KBM-7 (cell line): ENCODE measurements around the gene SIGLEC9.
A peak's percentile ranks its signal among the peaks of the same experiment; 100 is the strongest.
"Not testable (repeated sequence)": the region's sequence is repeated elsewhere in the genome, so short reads cannot be mapped to it uniquely, and the experiment has no call there.

Experiments
- DNase-seq: peaks from one replicate; pipeline ENCODE4 v3.0.0-alpha.2; 2015
- in situ Hi-C: fragments of 300-500 bp; cut with MboI; formaldehyde crosslinking; loops from 2 replicates; pipeline ENCODE4 v1.14.3; 2020; ENCODE audit warnings: low sequenced_read_pairs, low pct_unique_long_range_greater_than_20kb, mixed read lengths

SIGLEC9 gene

GRCh38 chr19:51139299-51140014, 14.8 kb downstream of the SIGLEC9 start:
- DNase-seq = peak; percentile 84
- in situ Hi-C loops = no loop called here

DNA sequence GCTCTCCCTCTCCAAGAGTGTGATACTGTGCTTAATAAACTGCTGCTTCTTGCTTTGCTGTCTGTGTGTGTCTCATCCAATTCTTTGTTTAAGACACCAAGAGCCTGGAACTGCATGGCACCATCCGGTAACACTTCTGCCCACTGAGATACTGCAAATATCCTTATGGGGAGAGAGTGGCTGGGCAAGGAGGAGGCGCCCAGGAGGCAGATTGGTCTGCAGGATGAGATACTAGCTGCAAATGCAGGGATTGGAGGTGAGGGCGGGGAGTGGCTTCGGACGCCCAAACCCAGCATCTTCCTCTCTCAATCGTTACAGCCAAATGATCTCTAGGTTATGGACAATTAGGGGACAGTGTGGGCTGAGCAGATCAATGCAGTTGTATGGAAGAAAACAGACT, 15.7 kb downstream of the SIGLEC9 start:
- DNase-seq = no peak
- in situ Hi-C loops = no loop called here

DNA sequence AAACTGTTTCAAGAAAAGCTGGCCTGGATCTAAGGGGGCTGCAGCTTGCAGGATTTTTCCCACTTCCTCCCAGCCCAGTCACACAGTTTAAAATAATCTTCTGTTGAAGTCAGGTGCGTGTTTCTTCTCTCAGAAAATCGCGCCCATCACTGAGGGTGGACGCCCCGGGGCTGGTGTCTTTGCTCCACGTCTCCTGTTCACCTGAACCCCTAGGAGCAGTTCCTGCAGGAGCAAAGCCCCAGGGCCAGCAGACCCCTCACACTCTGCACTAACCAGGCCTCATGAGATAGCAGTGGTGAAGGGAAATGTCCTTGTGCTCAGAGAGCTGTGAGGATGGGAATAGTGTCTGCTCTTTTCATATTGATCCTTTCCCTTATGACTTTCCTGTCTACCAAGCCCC, 16.5 kb downstream of the SIGLEC9 start:
- DNase-seq = no peak
- in situ Hi-C loops = no loop called here

DNA sequence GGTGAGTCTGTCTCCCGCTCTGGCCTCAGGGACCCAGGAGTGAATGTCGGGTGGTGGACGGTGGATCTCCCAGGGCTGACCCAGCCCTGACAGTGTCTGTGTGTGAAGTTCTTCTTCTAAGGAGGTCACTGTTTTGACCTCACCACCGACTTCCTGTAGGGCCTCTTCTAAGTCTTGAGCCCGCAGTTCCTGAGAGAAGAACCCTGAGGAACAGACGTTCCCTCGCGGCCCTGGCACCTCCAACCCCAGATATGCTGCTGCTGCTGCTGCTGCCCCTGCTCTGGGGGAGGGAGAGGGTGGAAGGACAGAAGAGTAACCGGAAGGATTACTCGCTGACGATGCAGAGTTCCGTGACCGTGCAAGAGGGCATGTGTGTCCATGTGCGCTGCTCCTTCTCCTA, 17.4 kb downstream of the SIGLEC9 start, which contains the start of gene SIGLEC7:
SIGLEC7 (plus strand) TSS at position 183 of the 400 bp plus-strand sequence; CDS start at position 252, 69 bp downstream.
- in situ Hi-C loops = no loop called here
- no peak for DNase-seq

DNA sequence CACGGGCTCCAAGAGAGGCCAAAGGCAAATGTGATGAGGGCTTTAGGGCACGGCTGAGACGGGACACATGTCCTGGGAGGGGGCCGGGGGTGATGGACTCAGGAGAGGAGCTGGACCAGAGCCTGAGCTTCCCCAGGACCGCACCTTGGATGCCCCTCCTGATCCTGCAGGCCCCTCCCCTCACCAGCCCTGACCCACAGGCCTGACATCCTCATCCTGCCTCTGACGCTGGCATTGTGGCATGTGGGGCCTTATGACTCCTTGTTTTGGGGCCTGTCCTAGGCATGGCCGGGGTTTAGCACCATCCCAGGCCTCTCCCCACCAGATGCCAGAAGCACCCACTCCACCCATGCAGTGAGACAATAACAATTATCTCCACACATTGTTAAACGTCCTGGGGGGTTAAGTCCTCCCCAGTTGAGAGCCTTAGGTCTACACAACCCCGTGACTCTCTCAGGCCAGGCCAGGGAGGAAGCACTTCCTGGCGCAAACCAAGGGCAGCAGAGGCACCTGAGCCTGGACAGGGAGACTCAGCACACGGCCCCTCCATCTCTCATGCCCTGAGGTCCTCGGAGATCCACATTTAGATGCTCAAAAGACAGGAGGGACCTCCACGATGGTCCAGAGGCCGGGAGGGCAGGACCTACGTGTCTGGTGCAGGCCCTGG, 18.2 kb downstream of the SIGLEC9 start:
- in situ Hi-C loops, DNase-seq: not testable (repeated sequence)

DNA sequence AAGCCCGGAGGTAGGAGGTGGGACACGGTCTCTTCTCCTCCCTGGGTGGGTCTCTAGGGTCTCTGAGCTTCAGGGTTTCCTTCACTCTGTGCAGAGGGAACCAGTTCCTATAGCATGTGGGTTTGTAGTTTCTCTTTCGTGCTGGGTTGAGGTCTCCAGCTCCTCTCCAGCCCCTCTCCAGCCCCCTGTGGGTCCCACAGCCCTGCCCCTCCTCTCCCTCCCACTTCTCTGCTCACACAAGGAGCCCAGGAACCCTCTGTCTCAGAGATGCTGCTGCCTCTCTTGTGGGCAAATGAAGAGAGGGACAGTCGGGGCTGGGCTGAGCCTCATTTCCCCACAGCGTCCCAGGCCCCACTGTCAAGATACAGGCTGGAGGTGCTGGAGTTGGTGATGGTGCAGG, 18.8 kb downstream of the SIGLEC9 start:
- in situ Hi-C loops = no loop called here
- DNase-seq = no peak

GRCh38 chr19:51144482-51145045, 19.9 kb downstream of the SIGLEC9 start:
- in situ Hi-C loops = no loop called here
- no peak for DNase-seq

GRCh38 chr19:51145916-51146493, 21.3 kb downstream of the SIGLEC9 start:
- in situ Hi-C loops = no loop called here
- no peak for DNase-seq

DNA sequence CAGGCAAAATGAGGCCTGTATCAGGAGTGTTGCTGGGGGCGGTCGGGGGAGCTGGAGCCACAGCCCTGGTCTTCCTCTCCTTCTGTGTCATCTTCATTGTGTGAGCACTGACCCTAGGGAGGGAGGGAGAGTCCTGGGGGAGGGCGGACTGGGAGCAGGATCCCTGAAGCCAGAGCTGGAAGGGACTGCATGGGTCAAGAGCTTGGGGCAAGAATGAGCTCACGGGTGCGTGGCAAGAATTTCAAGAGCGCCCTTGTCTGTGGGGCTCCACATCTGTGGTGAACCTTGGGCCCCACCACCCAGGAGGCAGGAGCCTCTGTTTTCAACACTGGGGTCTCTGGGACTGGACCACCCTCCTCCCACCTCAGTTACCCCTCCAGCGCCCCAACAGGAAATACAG, 22.0 kb downstream of the SIGLEC9 start:
- DNase-seq = no peak
- in situ Hi-C loops = no loop called here

DNA sequence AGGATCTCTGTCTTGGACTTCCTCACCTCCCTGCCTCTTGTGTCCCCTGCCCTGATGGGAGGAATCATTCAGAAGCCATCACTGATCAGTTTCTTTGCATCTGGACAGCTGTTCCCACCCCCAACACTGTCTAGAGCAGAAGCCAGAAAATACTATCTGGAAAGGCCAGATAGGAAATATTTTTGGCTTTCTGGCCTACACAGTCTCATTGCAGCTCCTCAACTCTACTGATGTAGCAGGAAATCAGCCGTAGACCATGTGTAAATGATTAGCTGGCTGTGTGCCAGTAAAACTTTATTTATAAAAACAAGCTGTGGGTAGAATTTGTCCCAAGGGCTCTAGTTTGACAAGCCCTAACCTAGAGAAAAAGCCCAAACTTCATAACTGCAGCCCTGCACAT, 23.0 kb downstream of the SIGLEC9 start:
- in situ Hi-C loops = no loop called here

GRCh38 chr19:51148580-51148979, 23.9 kb downstream of the SIGLEC9 start:
- in situ Hi-C loops = no loop called here

More for the DNA sequence above, 23.0 kb downstream of the SIGLEC9 start:
- DNase-seq = no peak

GRCh38 chr19:51150627-51151026, 25.9 kb downstream of the SIGLEC9 start:
- in situ Hi-C loops = no loop called here
- no peak for DNase-seq

More at GRCh38 chr19:51148580-51148979, 23.9 kb downstream of the SIGLEC9 start:
- peak; percentile 59 for DNase-seq

DNA sequence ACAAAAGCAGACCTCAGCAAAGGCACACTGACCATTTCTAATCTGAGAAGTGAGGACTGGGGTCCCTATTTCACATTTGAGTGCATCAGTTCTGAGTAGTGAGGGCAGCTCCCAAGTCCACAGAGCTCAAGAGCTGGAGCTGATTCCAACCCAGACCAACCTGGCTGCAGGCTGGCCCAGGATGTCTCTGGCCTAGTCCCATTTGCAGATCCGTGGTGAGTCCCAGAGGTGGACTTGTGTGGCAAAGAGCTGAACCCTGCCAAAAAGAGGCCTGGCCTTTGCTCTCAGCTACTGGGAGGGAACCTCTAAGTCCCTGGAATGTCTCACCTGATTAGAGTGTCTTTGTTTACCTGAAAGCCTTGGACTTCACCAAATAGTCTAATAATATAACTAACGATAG, 32.0 kb downstream of the SIGLEC9 start:
- in situ Hi-C loops = no loop called here

DNA sequence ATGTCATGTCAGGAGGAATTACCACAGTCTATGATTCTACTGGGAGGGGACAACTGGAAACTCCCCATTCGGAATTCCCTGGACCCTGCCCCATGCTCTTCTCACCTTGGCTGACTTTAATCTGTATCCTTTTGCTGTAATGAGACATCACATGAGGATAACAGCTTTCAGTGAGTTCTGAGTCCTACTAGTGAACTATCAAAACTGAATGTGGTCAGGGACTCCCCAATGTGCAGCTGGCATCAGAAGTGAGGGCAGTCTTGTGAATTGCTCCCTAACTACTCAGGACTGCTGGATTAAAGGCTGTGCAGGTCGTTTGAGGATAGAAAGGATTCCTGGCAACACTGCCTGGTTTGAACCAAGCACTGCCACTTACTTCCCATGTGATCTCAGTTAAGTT, 32.6 kb downstream of the SIGLEC9 start:
- in situ Hi-C loops = no loop called here

More for the DNA sequence above, 32.0 kb downstream of the SIGLEC9 start:
- DNase-seq = no peak

GRCh38 chr19:51158474-51159129, 33.9 kb downstream of the SIGLEC9 start:
- in situ Hi-C loops = no loop called here
- DNase-seq = peak; percentile 83

More for the DNA sequence above, 32.6 kb downstream of the SIGLEC9 start:
- no peak for DNase-seq

DNA sequence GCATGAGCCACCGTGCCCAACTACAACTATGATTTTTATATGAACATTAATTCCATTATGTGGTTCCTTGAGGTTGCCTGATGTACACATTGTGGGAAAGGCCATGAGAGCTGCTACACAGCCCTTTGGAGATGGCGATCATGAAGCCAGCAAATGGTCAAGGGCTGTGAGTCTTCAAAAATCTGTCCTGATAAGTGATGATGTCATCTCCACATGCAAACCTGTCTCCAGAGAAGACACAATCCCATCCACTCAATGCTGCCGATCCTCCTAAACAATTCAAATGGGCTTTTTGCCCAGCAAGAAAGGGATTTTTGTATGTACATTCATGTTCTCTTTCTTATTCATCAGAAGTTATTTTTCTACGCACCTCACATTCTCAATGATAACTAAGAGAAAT, 35.0 kb downstream of the SIGLEC9 start:
- DNase-seq = no peak
- in situ Hi-C loops = no loop called here

- in situ Hi-C loops = no loop called here
These were observed 36.6 kb downstream of the SIGLEC9 start for GRCh38 chr19:51161266-51161665.

GRCh38 chr19:51161867-51162496, 37.3 kb downstream of the SIGLEC9 start:
- in situ Hi-C loops = no loop called here

More at GRCh38 chr19:51161266-51161665, 36.6 kb downstream of the SIGLEC9 start:
- no peak for DNase-seq

DNA sequence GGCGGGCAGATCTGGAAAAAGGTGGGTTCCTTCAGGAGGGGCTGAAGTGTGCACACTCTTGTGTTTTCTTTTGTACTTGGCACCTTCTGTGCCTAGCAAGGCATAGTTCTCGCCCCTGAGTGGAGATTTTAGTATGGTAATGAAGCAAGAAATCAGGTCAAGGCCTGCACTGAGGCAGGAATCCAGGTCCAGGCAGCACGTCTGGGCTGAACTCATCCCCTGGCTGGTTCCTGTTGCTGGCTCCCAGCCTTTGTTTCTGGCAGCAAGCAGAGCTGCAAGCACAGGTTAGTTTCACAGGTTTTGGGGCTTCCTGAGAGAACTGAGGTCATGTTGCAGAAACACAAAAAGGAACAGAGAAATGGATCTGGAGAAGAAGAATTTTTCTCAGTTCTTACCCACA, 38.6 kb downstream of the SIGLEC9 start:
- DNase-seq = no peak
- in situ Hi-C loops = no loop called here

More at GRCh38 chr19:51161867-51162496, 37.3 kb downstream of the SIGLEC9 start:
- no peak for DNase-seq
